ENCODE data around the gene USP47. TPM values are rescaled to one million over a fixed set of nuclear protein-coding genes. Genes with fewer than 3 reads are reported as not detected.

The USP47 gene
- total RNA-seq, 1 experiment from 2014 or later: 50.4 TPM

DNA sequence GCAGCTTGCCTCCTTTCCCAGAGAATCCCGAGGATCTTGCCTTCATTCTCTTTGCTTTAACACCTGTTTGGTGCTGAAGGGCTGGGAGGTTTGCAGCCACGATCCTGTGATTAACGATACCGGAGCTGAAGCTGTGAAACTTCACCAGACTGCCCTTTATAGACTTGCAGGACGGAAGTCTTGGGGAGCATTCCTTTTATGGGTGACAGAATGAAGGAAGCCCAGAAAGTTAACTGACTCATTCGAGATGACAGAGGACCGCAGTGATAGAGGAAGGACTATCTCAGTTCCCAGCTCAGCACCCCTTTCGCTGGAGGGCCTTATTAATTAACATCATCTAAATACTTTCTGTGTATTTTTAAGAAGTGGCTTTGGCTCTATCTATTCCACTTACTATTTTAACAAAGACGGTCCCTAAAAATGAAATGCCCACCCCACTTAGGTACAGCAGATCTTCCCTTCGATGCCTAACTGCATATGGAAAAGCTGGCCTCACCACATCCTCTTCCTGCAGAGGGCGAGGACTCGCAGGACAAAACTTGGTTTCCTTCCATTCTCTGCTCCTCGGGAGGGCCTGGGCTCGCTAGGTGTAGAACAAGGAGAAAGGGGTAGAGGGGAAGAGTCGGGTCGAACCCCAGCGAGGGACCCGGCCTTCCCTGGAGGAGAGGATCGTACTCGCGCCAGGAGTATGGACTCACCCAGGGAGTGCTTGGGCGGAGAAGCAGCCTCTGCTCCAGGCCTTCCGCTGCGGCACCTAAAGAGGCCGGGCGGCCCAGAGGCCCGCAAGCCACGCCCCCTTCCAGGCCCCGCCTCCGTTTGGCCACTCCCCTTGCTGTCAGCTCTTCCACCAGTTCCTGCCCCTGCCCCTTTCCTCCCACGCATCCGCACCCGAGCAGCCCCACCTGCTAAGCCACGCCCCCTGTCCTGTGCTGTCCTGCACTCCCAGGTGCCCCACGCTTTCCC is 30.7 kb upstream of the USP47 start:
- Mint-ChIP-seq H3K36me3 (ENCODE audit: insufficient read depth, unreplicated experiment) (peaks cover 6% of the 10 kb centered on the region), H3K9me3 (ENCODE audit: unreplicated experiment) (peaks cover 11% of the 10 kb centered on the region), H3K27ac (ENCODE audit: unreplicated experiment) (no peak overlapping the region), H3K4me3 (ENCODE audit: unreplicated experiment) (no peak overlapping the region), H3K4me1 (ENCODE audit: low read depth, unreplicated experiment) (peaks cover 19% of the 10 kb centered on the region), H3K27me3 (ENCODE audit: insufficient read depth, unreplicated experiment) (no peaks in the 10 kb centered on the region)
- H3K4me3 ChIP-seq (ENCODE audit: low read depth, low read length): no peak overlapping the region
- intact Hi-C loops (cut with micrococcal nuclease; ENCODE audit: unreplicated experiment): no loop called here
- no peaks in the 10 kb centered on the region for H3K9me3 ChIP-seq
- DNase-seq: peak in 1 of 2 experiments; percentile 20
- TF ChIP-seq, protein P1, sequence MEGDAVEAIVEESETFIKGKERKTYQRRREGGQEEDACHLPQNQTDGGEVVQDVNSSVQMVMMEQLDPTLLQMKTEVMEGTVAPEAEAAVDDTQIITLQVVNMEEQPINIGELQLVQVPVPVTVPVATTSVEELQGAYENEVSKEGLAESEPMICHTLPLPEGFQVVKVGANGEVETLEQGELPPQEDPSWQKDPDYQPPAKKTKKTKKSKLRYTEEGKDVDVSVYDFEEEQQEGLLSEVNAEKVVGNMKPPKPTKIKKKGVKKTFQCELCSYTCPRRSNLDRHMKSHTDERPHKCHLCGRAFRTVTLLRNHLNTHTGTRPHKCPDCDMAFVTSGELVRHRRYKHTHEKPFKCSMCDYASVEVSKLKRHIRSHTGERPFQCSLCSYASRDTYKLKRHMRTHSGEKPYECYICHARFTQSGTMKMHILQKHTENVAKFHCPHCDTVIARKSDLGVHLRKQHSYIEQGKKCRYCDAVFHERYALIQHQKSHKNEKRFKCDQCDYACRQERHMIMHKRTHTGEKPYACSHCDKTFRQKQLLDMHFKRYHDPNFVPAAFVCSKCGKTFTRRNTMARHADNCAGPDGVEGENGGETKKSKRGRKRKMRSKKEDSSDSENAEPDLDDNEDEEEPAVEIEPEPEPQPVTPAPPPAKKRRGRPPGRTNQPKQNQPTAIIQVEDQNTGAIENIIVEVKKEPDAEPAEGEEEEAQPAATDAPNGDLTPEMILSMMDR (IDR thresholded peaks at IDR 0.05; ENCODE audit: insufficient read depth in 1 of 2, low read depth in 1 of 2, low read length in 1 of 2, severe bottlenecking in 1 of 2, unreplicated experiment in 1 of 2): no peak
- H3K27me3 ChIP-seq (replicated peaks; ENCODE audit: control insufficient read depth, insufficient read depth, low read length): no peaks in the 10 kb centered on the region
- POLR2A ChIA-PET: no interaction called here
- CTCF ChIA-PET: interaction anchor here (0.7 to 1.2 kb wide), 2 partner anchors 19 to 30 kb away, joined by 3 to 5 read pairs; no protein-coding TSS in a partner anchor
- BruUV-seq (replicated peaks): no TSS peak
- H3K36me3 ChIP-seq (ENCODE audit: control insufficient read depth, insufficient read depth, low read length): no peaks in the 10 kb centered on the region
- peaks cover 25% of the 10 kb centered on the region for H3K4me1 ChIP-seq

DNA sequence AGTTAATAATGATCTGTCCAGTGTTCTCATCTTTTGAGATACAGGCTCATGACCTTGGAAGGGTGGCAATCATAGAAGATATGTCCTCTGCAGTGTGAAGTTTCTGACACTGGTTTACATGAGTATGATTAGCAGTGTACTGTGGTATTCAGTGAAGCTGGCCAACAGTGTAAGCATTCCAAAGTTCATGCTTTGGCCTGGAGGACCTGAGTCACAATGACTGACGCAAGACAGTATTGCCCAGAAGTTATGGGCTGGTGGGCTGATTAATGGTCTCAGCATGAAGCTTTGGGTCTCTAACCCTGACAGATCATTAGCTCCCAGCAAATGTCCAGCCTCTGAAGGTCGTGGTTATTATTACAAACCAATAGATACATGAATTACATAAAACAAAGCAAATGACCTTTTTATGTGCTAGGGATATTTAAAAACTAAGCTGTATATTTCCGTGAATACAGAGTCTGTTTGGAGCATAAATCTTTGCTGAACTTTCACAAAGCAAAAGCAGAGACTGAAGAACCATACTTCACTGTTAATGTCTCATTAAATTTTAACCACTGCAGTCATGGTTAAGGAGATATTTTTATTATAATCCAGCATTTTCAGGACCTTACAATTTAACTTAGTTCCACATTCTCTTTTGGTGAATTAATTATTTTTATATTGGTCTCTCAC is 28.3 kb upstream of the USP47 start:
- H3K4me1 Mint-ChIP-seq (ENCODE audit: low read depth, unreplicated experiment): peaks cover 19% of the 10 kb centered on the region
- DNase-seq: peak; percentile 70 to 78
- no peaks in the 10 kb centered on the region for H3K9me3 ChIP-seq
- no peak overlapping the region for H3K4me3 ChIP-seq (ENCODE audit: low read depth, low read length)
- no peaks in the 10 kb centered on the region for H3K27me3 Mint-ChIP-seq (ENCODE audit: insufficient read depth, unreplicated experiment)
- no peaks in the 10 kb centered on the region for H3K27me3 ChIP-seq (replicated peaks; ENCODE audit: control insufficient read depth, insufficient read depth, low read length)
- no peaks in the 10 kb centered on the region for H3K36me3 ChIP-seq (ENCODE audit: control insufficient read depth, insufficient read depth, low read length)
- no peak overlapping the region for H3K4me3 Mint-ChIP-seq (ENCODE audit: unreplicated experiment)
- H3K4me1 ChIP-seq: peaks cover 25% of the 10 kb centered on the region
- H3K27ac Mint-ChIP-seq (ENCODE audit: unreplicated experiment): no peak overlapping the region
- ChIA-PET POLR2A (no interaction called here), CTCF (interaction anchor here (1.3 kb wide), 1 partner anchor 30 kb away, joined by 3 read pairs; no protein-coding TSS in a partner anchor)
- TF ChIP-seq, protein P1 (IDR thresholded peaks at IDR 0.05; ENCODE audit: insufficient read depth in 1 of 2, low read depth in 1 of 2, low read length in 1 of 2, severe bottlenecking in 1 of 2, unreplicated experiment in 1 of 2): no peak
- peaks cover 11% of the 10 kb centered on the region for H3K9me3 Mint-ChIP-seq (ENCODE audit: unreplicated experiment)
- intact Hi-C loops (cut with micrococcal nuclease; ENCODE audit: unreplicated experiment): loop anchor here (2.0 kb wide), 1 partner anchor 35 kb away; no protein-coding TSS in a partner anchor
- no TSS peak for BruUV-seq (replicated peaks)
- H3K36me3 Mint-ChIP-seq (ENCODE audit: insufficient read depth, unreplicated experiment): peaks cover 6% of the 10 kb centered on the region

DNA sequence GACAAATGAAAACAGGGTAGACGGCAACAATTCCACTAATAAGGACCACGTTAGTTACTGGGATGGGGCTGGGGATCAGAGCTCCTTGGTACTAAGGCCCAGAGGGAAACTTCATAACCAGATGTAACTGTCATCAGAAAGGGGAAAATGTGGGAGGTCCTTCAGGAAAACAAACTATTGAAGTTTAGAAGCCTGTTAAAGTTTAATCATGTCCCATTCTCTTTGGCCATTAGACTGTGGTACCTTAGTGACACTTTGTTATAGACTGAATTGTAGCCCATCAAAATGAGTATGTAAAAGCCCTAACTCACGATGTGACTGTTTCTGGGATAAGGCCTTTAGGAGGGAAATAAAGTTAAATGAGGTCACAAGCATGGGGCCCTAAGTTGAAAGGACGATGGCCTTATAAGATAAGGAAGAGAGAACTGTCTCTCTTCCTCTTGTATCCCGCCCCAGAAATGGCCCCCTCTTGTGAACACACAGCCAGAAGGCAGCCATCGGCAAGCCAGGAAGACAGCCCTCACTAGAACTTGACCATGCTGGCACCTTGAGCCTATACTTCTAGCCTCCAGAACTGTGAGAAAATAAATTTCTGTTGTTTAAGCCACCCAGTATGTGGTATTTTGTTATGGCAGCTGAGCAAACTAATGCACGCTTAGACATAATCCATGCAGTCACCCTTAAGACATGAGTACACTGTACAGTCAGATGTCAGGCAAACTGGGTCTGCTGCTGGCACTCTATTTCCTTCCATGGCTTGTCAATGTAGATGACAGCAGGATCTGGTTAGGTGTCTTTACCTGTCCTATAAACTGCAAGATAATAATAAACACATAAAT is 26.9 kb upstream of the USP47 start:
- peaks cover 19% of the 10 kb centered on the region for H3K4me1 Mint-ChIP-seq (ENCODE audit: low read depth, unreplicated experiment)
- H3K9me3 Mint-ChIP-seq (ENCODE audit: unreplicated experiment): peaks cover 11% of the 10 kb centered on the region
- peaks cover 25% of the 10 kb centered on the region for H3K4me1 ChIP-seq
- no TSS peak for BruUV-seq (replicated peaks)
- TF ChIP-seq, protein P1 (IDR thresholded peaks at IDR 0.05; ENCODE audit: insufficient read depth in 1 of 2, low read depth in 1 of 2, low read length in 1 of 2, severe bottlenecking in 1 of 2, unreplicated experiment in 1 of 2): no peak
- H3K27me3 ChIP-seq (replicated peaks; ENCODE audit: control insufficient read depth, insufficient read depth, low read length): no peaks in the 10 kb centered on the region
- H3K36me3 Mint-ChIP-seq (ENCODE audit: insufficient read depth, unreplicated experiment): no peaks in the 10 kb centered on the region
- H3K9me3 ChIP-seq: no peaks in the 10 kb centered on the region
- no peak for DNase-seq
- ChIA-PET POLR2A (no interaction called here), CTCF (no interaction called here)
- H3K27me3 Mint-ChIP-seq (ENCODE audit: insufficient read depth, unreplicated experiment): no peaks in the 10 kb centered on the region
- no peak overlapping the region for H3K4me3 ChIP-seq (ENCODE audit: low read depth, low read length)
- H3K36me3 ChIP-seq (ENCODE audit: control insufficient read depth, insufficient read depth, low read length): no peaks in the 10 kb centered on the region
- H3K4me3 Mint-ChIP-seq (ENCODE audit: unreplicated experiment): no peak overlapping the region
- no peak overlapping the region for H3K27ac Mint-ChIP-seq (ENCODE audit: unreplicated experiment)
- intact Hi-C loops (cut with micrococcal nuclease; ENCODE audit: unreplicated experiment): no loop called here
